Fibroblast of villous mesenchyme (primary cell): ENCODE results near the gene STK32A. TPM values are rescaled to one million over a fixed set of nuclear protein-coding genes. Genes with fewer than 3 reads are reported as not detected.

ENCODE experiments used
- DNase-seq: peaks from one replicate; pipeline ENCODE4 v3.0.0-alpha.2; 2010; ENCODE audit warnings: low read depth
- H3K4me3 ChIP-seq: 2 replicates; pipeline ENCODE4 v1.5.1; 2011; ENCODE audit warnings: low read depth, mild to moderate bottlenecking, low read length
- CTCF ChIP-seq: IDR thresholded peaks from 2 replicates; pipeline ENCODE4 v1.5.1; 2012; ENCODE audit warnings: low read depth, mild to moderate bottlenecking, low read length; ENCODE audit not compliant: insufficient read depth
- total RNA-seq: library from RNA; depleted of rRNA; stranded (reverse); fragments of >200 nt; gene quantifications from 2 replicates; pipeline ENCODE4 v1.2.3, GENCODE V29; 2012

The STK32A gene
- total RNA-seq, 1 donor, result 2.2 TPM

DNA sequence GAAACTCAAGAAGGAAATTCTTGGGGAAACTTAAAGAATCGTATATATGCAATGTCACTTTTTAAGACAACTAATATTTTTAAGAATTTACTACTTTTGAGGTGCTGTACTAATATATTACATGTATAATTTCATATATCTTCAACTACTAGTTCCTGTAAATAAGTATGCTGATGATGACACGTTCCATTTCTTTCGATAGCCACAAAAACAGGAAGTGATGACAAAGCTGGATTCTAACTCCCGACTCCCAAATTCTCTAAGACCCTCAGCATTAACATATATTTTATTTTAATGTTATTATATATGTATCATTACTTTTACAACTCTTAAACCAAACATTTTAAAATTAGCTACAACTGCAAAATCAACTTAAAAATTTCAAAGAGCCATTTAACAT, 74.8 kb downstream of the STK32A start:
- no peak overlapping the region for H3K4me3 ChIP-seq
- no peak for DNase-seq
- no peak for TF ChIP-seq CTCF

DNA sequence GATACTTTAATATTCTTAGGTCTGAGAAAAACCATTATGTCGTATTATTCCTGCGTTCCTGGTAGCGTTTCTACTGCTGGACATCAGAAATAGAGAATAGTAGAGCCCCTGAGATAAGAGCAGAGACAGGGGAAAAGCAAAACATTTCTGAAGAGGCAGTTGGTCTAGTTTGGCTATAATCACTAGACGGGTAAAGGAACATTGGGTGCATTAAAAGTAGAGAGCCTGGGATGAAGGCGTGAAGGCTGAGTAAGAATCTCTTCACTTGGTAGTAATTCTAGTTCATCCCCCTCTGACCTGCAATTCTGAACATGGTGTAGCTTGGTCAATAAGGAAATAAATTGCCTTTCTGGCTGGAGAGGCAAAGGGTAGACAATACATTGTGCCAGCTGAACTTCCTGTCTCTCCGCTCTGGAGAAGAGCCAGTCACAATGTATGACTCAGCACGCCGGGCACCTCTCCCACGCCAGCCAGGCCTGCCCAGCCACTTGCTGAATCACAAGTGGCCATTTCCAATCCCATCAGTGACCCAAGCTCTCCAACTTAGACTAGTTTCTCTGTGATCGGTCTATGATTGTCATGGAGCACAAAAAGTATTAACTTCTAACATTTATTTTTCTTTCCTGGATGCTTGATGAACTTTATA, 75.4 kb downstream of the STK32A start:
- DNase-seq, result peak; percentile 12
- H3K4me3 ChIP-seq, result no peak overlapping the region

DNA sequence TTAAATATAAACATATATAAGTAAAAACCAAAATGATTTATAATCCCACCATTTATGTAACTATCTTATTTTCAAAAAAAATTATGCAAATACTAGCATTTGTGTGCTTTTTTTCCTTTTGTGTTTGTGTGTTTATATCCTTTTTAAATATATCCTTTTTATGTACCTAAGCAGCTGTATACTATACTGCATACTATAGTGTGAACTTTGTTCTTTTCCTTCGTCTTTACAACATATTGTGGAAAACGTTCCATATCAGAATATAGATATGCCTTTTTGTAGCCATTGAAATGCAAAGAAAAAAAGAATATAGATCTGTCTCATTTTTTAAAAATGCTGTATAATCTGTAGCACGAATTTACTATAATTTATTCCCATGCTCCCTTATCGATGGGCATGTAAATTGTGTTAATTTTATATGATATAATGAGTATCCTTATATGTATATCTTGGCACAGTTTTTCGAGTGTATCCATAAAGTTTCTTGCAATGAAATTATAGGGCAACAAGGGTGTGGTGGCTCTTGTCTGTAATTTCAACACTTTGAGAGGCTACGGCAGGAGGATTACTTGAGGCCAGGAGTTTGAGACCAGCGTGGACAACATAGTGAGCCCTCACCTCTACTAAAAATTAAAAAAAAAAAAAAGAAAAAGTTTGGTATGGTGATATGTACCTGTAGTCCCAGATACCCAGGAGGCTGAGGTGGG, 83.3 kb downstream of the STK32A start:
- H3K4me3 ChIP-seq, result no peak overlapping the region
- no peak for TF ChIP-seq CTCF
- DNase-seq, result no peak

More for the DNA sequence above, 75.4 kb downstream of the STK32A start:
- no peak for TF ChIP-seq CTCF

DNA sequence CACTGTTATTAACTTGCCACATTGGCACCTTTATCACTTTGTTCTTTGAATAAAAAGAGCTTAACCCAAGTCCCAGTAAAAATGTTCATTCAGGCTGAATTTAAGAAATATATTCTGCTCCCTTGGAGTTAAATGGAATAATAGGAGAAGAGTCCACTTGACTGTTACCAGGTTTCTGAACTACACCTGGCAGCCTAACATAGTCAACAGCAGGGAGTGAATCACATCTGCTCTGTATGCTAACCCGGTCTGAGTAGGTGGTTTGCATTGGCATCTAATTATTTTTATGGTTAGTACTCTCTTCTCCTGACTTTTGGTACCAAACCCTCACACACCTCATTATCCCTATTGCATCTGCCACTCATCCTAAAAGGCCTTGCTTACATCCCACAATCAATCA, 86.7 kb downstream of the STK32A start:
- H3K4me3 ChIP-seq, result no peak overlapping the region
- DNase-seq, result no peak
- TF ChIP-seq CTCF, result no peak

DNA sequence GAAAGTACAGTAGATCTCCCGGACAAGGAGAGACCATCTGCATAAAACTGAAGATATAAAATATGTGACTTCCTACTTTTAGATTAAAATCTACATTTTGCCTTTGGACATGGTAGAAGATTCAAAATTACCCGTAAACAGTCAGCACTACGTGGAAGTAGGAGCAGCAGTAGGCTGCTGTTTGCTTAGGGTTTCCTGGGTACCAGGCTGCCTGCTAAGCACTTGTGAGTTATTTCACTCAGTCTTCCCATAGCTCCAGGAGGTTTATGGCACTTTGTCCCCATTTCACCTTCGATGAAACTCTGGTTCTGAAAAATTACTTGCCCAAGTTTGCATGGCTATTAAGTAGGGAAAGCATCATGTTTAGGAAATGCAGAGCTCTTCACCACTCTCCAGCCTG, 92.6 kb downstream of the STK32A start:
- no peak overlapping the region for H3K4me3 ChIP-seq
- no peak for DNase-seq
- no peak for TF ChIP-seq CTCF

DNA sequence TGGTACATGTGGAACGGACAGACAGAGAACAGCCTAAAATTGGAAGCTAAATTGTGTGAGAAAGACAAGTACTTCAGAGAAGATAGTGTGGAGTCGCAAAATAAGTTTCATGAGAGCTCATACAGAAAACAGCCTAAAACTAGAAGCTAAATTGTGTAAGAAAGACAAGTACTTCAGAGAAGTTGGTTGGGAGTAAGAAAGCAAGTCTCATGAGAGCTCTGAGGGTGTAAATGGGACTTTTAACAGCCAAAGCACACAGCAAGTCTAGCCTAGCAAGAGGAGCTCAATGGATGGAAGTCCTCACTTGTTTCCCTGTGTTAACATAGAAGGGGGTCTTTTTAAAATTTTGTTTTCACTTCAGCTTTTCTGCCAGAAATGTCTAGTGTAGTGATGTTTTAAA, 93.1 kb downstream of the STK32A start:
- no peak for TF ChIP-seq CTCF
- no peak for DNase-seq
- H3K4me3 ChIP-seq, result no peak overlapping the region
